ENCODE data around the gene GRM8. TPM values are rescaled to one million over a fixed set of nuclear protein-coding genes. Genes with fewer than 3 reads are reported as not detected.

The GRM8 gene
- total RNA-seq, 1 experiment from 2014 or later: 1.8 TPM

DNA sequence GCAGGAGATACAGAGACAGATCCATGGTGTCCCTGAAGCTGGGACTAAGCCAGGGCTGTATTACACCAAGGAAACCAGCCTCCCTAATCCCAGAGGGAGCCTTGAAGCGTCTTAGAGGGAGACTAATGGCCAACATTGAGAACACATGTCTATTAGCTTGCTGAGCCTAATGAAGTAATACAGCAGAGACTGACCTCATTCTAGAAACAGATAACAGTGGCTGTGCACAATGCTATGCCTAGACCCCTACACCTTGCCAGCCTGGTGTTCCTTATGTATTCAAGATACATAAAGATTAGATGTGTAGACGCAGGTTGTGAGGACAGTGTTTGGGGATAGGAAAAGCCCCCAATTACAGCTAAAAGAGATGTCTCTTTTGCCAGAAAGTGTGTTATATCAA, 19.1 kb downstream of the GRM8 start:
- no peak overlapping the region for H3K4me3 Mint-ChIP-seq
- no peak overlapping the region for H2BK120ac ChIP-seq (ENCODE audit: low read depth, low read length, poor library complexity, severe bottlenecking)
- H3K4ac ChIP-seq (ENCODE audit: low read depth, low read length): no peak overlapping the region
- no peak overlapping the region for H2AFZ ChIP-seq (ENCODE audit: low read length)
- peaks cover 0 to 12% of the 10 kb centered on the region in 2 experiments; a peak in 3 of 4 replicates for H3K4me1 Mint-ChIP-seq
- H3T11ph ChIP-seq (ENCODE audit: low read length): no peak overlapping the region
- H3K27ac ChIP-seq (ENCODE audit: insufficient read length, low read depth, low read length): no peak overlapping the region
- no peak overlapping the region for H2AK5ac ChIP-seq (ENCODE audit: insufficient read length, low read length)
- no CpG with 5 or more reads among the region's 2 CpGs for WGBS (ENCODE audit: extremely low coverage, insufficient read length, low lambda C conversion rate)
- no peaks in the 10 kb centered on the region for H4K20me1 ChIP-seq (ENCODE audit: control insufficient read depth, insufficient read depth, insufficient read length)
- no peaks in the 10 kb centered on the region for H3K27me3 ChIP-seq (ENCODE audit: insufficient read depth, low read length)
- no peak overlapping the region for H3K14ac ChIP-seq (ENCODE audit: insufficient read depth, low read length)
- H3K9me3 ChIP-seq (ENCODE audit: control insufficient read depth, low read depth, low read length): no peaks in the 10 kb centered on the region
- H3K27me3 Mint-ChIP-seq (ENCODE audit: low read depth): peaks cover 32% of the 10 kb centered on the region
- H2BK5ac ChIP-seq (ENCODE audit: insufficient read length, low read length): no peak overlapping the region
- TF ChIP-seq, protein P1, sequence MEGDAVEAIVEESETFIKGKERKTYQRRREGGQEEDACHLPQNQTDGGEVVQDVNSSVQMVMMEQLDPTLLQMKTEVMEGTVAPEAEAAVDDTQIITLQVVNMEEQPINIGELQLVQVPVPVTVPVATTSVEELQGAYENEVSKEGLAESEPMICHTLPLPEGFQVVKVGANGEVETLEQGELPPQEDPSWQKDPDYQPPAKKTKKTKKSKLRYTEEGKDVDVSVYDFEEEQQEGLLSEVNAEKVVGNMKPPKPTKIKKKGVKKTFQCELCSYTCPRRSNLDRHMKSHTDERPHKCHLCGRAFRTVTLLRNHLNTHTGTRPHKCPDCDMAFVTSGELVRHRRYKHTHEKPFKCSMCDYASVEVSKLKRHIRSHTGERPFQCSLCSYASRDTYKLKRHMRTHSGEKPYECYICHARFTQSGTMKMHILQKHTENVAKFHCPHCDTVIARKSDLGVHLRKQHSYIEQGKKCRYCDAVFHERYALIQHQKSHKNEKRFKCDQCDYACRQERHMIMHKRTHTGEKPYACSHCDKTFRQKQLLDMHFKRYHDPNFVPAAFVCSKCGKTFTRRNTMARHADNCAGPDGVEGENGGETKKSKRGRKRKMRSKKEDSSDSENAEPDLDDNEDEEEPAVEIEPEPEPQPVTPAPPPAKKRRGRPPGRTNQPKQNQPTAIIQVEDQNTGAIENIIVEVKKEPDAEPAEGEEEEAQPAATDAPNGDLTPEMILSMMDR (conservative IDR thresholded peaks at IDR 0.05): no peak
- no peak for DNase-seq
- no peak overlapping the region for H3K9ac ChIP-seq (ENCODE audit: extremely low read depth, insufficient read length, low read length)
- no peaks in the 10 kb centered on the region for H3K4me1 ChIP-seq (ENCODE audit: insufficient read depth, low read length)
- H3K23me2 ChIP-seq (ENCODE audit: insufficient read length, low read depth, low read length, poor library complexity, severe bottlenecking): no peaks in the 10 kb centered on the region
- H3K18ac ChIP-seq (ENCODE audit: insufficient read length, low read depth, low read length): no peak overlapping the region
- H2BK12ac ChIP-seq (ENCODE audit: insufficient read length, low read depth, low read length): no peak overlapping the region
- H3K36me3 Mint-ChIP-seq (ENCODE audit: insufficient read depth in 1 of 3, low read depth in 3 of 3): peaks cover 0 to 1% (median 0%) of the 10 kb centered on the region in 3 experiments; a peak in 1 of 7 replicates
- H2BK20ac ChIP-seq (ENCODE audit: low read depth, low read length, poor library complexity, severe bottlenecking): no peak overlapping the region
- no peaks in the 10 kb centered on the region for H3K79me1 ChIP-seq (ENCODE audit: insufficient read depth, low read depth, low read length, poor library complexity, severe bottlenecking)
- no peak overlapping the region for H4K5ac ChIP-seq (ENCODE audit: insufficient read length, low read depth, low read length)
- H4K8ac ChIP-seq (replicated peaks; ENCODE audit: insufficient read length, low read depth, low read length): no peak overlapping the region
- H3K79me2 ChIP-seq (ENCODE audit: insufficient read depth, low read length): no peaks in the 10 kb centered on the region
- no peak overlapping the region for H2BK15ac ChIP-seq (ENCODE audit: low read depth, low read length)
- H3K9me3 Mint-ChIP-seq: no peaks in the 10 kb centered on the region
- H3K23ac ChIP-seq (ENCODE audit: insufficient read length, low read depth, low read length): no peak overlapping the region
- H3K27ac Mint-ChIP-seq: no peak overlapping the region
- no peak overlapping the region for H3K4me2 ChIP-seq (ENCODE audit: insufficient read depth, insufficient read length, low read length)
- no peak overlapping the region for H3K56ac ChIP-seq (ENCODE audit: insufficient read length, low read depth, low read length)
- H4K91ac ChIP-seq (ENCODE audit: insufficient read length, low read depth, low read length): no peak overlapping the region

All from H9 (cell line).